LNCaP clone FGC (cell line): ENCODE measurements around the gene DNMBP.

ENCODE experiments used
- DNase-seq: peaks from one replicate; pipeline ENCODE4 v3.0.0-alpha.2; 2011; ENCODE audit warnings: low read depth
- H3K4me3 ChIP-seq: 2 replicates; pipeline ENCODE4 v1.5.1; 2011; ENCODE audit warnings: mild to moderate bottlenecking, low read depth, low read length, control low read depth
- TF ChIP-seq, protein P1 (sequence below): IDR thresholded peaks from 2 replicates; pipeline ENCODE4 v1.5.1; 2012; ENCODE audit warnings: mild to moderate bottlenecking; ENCODE audit not compliant: control insufficient read depth, insufficient read depth; ENCODE audit errors: extremely low read depth

DNMBP gene

DNA sequence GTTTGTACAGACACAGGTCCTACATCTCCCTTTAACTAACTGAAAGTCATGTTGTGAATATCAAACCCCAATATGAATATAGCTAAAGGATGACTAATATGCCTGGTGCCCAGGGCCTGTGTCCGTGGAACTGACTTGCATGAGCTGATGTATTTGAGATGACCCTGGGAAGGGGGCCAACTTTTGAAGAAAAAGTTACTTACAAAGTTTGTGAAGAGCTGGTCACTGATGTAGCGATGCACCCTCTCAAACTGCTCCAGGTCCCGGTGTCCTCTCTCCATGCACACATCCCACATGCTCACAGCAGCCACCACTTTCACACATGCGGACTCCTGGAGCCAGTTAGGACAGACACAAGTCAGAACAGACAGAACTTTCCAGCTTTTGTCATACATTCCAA, 121.1 kb downstream of the DNMBP start:
- no peak for DNase-seq
- TF ChIP-seq, protein P1, sequence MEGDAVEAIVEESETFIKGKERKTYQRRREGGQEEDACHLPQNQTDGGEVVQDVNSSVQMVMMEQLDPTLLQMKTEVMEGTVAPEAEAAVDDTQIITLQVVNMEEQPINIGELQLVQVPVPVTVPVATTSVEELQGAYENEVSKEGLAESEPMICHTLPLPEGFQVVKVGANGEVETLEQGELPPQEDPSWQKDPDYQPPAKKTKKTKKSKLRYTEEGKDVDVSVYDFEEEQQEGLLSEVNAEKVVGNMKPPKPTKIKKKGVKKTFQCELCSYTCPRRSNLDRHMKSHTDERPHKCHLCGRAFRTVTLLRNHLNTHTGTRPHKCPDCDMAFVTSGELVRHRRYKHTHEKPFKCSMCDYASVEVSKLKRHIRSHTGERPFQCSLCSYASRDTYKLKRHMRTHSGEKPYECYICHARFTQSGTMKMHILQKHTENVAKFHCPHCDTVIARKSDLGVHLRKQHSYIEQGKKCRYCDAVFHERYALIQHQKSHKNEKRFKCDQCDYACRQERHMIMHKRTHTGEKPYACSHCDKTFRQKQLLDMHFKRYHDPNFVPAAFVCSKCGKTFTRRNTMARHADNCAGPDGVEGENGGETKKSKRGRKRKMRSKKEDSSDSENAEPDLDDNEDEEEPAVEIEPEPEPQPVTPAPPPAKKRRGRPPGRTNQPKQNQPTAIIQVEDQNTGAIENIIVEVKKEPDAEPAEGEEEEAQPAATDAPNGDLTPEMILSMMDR, result no peak
- H3K4me3 ChIP-seq, result no peak overlapping the region

DNA sequence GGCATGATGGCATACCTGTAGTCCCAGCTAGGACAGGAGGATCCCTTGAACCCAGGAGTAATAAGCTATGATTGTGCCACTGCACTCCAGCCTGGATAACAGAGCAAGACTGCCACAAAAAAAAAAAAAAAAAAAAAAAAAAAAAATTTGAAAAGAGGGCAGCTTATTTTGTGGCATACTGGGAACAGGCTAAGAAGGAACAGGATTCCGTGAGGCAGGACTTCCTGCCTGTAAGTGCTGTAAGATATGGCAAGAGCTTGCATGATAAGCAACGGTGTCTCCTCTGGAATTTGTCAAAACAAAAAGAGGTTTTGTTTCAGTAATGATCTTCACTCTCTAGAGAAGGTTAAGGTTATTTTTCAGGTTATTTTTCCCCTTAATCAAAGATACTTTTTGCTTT, 126.2 kb downstream of the DNMBP start:
- TF ChIP-seq, protein P1, result no peak
- DNase-seq, result no peak
- no peak overlapping the region for H3K4me3 ChIP-seq

DNA sequence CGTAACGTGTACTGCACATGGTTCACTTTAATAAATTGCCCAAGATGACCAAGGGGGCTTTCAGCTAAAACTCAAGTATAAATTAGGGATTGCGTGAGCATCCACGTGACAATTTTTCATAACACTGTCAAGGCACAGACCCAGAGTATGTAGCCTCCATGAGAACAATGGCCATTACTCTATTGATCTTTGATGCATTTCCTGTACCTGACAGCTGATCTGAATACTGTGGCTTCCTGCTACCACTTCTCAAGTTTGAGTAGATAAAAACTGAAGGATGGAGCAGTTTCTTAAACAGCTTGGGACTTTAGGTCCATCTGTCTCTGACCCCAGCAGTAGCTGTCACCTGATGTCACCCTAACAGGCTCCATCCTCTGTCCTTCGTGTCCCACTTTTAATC, 128.4 kb downstream of the DNMBP start:
- TF ChIP-seq, protein P1, result no peak
- DNase-seq, result no peak
- no peak overlapping the region for H3K4me3 ChIP-seq

DNA sequence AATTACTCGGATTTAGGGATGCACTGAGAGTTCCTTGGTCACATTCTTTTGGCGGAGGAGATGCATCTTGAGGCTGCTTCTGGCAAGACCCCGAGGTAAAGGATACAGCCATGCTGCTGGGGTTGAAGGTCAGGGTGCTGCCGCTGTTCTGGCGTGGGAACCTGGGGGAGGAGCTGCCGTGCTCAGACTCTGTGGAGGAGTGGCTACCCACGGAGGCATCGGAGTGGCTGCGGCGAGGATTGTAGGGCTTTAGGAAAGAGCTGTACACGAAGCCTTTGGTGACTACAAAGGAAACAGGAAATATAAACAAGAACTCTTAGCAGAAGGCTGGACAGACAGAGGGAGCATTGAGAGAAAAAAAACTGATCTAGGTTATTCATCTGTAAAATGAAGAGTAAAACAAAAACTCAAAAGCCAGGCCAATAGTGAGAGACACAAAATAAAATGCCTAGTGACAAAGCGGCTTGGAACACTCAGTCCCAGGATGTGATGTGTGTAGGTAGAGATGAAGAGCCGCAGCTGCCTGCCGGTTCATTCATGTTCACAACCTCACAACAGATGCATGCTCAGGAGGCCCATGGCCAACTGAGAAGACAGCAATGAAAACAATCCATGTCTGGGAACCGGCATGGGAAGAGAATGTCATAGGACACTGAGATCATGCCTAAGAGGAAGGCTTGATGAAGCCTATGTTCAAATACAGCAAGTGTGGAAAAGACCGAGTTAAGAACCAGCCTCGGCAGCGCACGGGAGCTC, 129.5 kb downstream of the DNMBP start:
- DNase-seq, result no peak
- no peak overlapping the region for H3K4me3 ChIP-seq
- TF ChIP-seq, protein P1, result no peak

DNA sequence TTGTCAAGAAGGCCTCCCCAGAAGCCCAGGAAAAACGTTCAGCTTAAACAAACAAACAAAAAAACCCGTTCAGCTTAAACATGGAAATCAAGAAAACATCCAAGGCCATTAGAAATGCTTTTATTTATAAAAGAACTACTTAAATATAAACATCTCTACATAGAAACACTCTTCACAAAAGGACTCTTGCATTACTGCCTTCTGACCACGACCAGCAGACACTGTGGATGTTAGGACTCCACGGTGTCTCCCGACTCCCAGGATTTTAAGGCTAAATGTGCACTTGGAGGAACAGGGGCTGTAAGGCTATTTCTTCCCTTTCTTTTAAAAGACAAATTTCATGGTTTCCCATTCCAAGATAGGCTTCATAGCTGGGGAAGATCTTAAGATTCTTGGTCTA, 134.3 kb downstream of the DNMBP start:
- TF ChIP-seq, protein P1, result no peak
- DNase-seq, result no peak
- no peak overlapping the region for H3K4me3 ChIP-seq

DNA sequence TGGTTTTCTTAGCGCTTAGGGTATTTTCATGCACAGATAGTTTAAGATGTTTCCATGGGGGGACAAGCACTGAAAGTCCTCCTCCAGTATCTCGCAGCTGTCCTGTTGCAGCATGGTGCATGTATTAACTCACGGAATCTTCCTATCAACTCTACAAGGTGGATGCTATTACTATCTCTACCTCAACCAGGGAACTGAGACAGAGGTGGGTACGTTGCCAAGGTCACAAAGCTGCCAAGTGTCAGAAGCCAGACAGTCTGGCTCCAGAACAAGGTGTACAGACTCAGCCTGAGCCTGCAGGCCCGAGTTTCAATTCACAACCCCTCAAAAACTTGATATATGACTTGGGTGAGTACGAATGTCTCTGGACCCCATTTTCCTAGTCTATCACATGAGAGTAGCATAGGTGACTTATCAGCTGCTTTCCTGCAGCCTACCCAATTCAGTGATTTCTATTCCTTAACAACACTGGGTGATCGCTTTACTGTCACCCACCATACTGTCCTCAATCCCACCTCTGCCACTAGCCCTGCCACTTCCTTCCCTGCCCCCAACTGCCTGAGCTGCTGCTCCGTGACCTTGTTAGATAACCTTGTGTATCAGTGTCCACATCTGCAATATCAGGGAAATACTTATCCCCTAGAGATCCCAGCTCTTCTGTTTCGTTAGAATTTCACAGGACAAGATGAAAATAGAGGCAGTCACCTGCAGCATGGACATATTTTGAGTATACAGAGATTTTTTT, 135.2 kb downstream of the DNMBP start:
- no peak overlapping the region for H3K4me3 ChIP-seq
- TF ChIP-seq, protein P1, result no peak
- no peak for DNase-seq
